OCI-M2 (cell line): ENCODE measurements around the gene CTRB1.

Experiments used
- DNase-seq: peaks from one replicate; lab custom pipeline; 2025; ENCODE audit not compliant: unreplicated experiment; lab: John Stamatoyannopoulos, UW

CTRB1 gene

GRCh38 chr16:75218256-75219076, at the start of gene CTRB1:
TSS of gene CTRB1 (plus strand) at chr16:75218988. CDS start at chr16:75219008, 20 bp downstream.
- no peak for DNase-seq

GRCh38 chr16:75169899-75170405, 48.8 kb upstream of the CTRB1 start:
- DNase-seq, result no peak

DNA sequence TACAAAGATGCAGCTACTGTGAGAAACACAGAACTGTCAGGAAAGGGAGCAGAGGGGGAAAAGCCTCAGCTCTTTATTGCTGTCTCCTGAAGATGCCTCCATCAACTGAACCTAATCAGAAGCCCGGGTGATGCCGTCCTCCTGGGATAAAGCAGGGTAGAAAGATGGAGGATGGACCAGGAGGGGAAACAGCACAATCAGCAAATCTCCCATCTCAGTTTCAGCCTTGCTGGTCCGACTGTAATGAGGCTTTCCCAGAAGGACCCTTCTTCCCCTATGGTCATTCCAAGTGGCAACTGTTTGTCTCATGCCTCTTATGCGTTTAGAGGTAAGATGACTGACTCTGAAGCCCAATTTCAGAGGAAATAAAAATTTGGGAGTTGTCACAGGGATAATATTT, 46.2 kb upstream of the CTRB1 start:
- DNase-seq, result no peak

- DNase-seq, result no peak
These were observed 43.7 kb upstream of the CTRB1 start for GRCh38 chr16:75175074-75175473.

- no peak for DNase-seq
These were observed 41.9 kb upstream of the CTRB1 start for GRCh38 chr16:75176926-75177325.

- DNase-seq, result no peak
These were observed 39.6 kb upstream of the CTRB1 start for GRCh38 chr16:75179208-75179607.

DNA sequence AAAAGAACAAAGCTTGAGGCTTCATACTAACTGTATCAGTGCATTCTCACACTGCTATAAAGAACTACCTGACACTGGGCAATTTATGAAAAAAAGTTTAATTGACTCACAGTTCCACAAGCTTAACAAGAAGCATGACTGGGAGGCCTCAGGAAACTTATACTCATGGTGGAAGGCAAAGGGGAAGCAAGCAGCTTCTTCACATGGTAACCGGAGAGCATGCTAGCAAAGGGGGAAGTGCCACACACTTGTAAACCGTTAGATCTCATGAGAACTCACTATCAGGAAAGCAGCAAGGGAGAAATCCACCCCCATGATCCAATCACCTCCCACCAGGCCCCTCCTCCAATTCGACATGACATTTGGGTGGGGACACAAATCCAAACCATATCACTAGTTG, 37.2 kb upstream of the CTRB1 start:
- no peak for DNase-seq

DNA sequence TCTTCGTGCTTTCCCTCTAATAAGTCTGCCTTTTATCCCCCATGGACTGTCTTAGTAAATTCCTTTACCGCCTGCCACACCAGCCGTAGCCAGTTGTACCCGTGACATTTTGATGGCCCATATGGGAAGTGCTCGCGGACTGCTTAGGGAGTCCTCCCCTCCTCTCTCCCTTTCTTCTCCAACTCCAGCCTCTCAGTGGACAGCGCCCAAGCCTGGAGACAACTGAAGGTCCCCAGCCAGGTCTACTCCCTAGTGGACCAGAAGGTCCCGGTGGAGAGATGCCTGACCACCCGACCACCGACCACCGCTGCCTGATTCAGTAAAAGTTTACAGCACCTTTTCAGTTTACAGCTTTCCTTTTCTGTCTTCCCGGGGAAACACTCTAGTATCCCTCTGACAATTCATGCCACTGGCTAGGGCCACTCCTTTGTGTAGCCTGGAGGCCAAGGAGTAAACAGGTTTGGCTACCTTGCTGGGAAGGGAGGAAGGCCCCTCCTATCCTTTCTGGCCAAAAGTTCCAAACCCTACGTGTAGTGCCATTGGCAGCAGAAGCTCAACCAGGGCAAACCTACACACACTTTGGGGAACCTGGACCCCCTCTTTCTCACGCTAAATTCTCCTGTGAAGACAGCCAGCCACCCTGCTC, 29.8 kb upstream of the CTRB1 start:
- no peak for DNase-seq

GRCh38 chr16:75189638-75190245, 29.0 kb upstream of the CTRB1 start:
- DNase-seq, result no peak

- DNase-seq, result no peak
These were observed 26.1 kb upstream of the CTRB1 start for GRCh38 chr16:75192606-75193264.

GRCh38 chr16:75193265-75193650, 25.5 kb upstream of the CTRB1 start:
- no peak for DNase-seq

DNA sequence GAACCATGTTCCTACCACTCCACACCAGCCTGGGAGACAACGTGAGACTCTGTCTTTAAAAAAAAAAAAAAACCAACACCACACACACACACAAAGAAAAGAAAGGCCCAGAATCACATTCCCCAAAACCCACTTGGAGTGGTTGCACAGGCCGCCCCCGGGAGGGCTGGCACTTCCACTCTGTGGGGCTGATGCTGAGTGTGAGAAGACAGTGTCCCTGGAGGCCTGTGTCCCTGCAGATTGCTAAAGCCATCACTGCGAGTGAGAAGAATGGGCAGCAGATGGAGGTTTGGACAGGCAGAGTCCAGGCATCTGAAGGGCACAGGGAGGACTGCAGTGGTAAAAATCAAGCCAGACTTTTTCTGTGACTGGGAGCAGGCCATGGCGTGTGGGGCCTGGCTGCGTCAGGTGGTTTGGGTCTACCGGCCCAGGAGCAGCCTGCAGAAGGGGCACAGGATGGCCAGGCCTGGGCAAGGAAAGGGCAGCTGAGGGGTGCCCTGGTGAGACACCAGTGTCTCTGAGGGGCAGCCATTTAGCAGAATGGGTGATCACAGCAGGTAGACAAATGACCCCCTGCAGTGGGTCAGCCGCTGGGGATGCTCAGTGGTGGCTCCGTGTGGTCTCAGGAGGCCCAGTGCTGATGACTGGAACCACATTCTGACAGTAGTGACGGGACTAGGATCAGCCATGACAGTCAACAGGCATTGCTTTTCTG, 24.9 kb upstream of the CTRB1 start:
- no peak for DNase-seq

DNA sequence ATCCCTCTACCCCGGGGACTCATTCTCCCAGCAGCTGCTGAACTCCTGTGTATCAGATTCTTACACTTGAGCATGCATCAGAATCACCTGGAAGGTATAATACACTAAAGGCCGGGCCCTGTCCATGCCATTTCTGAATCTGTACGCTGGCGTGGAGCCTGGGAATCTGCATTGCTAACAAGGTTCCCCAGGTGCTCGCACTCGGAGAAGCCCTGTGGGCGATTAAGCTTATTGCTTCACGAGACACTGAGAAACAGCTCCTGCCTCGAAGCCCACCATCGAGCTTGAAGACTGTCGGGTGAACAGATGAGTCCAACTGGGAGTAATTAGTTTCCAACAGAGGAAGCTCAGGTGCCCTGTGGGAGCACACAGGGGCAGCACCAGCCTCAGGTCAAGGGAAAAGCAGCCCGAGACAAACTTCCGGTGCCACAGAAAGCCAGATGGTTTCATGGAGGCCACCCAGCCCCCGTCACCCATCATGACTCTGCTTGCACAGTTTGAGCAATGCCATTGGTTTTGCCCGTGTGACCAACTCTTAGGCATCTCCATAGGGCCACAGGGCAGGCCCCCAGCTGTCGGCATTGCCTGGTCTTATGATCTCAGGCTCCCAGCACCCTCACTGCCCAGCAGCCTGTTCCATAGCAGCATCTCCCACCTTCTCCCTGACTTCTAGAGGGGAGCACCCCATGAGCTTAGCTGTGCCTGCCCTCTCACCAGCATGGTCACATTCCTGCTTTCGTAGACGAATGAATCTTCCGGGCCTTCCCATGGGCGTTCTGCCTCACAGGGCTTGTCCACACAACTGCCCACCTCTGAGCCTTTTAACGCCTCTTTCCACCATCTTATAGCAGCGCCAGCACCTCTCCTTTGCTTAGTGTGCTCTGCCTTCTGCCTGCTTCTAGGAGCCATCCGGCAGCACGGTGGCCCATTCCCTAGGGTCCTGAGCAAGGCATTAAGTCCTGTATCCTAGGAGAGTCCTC, 22.7 kb upstream of the CTRB1 start:
- DNase-seq, result no peak

GRCh38 chr16:75196836-75197235, 22.0 kb upstream of the CTRB1 start:
- no peak for DNase-seq

DNA sequence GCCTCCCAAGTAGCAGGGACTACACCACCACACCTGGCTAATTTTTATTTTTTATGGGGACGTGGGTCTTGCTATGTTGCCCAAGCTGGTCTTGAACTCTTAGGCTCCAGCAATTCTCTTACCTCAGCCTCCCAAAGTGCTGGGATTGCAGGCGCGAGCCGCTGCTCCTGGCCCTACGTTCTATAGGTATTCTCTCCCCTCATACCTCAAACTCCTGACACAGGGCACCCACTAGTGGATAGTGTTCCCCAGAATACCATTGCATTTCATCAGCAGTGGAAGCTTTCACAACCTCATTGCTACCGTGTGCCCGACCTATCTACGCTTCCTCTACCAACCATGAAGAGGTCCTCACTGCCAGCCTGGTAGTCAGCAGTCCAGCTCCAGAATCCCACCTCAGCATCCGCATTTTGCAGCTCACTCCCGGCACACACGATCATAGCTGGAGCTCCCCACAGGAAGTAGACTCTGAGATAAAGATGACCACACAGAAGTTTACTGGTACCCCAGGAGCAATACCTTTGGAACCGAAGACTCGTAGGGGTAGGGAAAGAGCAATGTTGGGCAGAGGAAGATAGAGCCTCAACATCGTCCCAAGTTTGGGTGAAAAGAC, 21.2 kb upstream of the CTRB1 start:
- DNase-seq, result no peak

- DNase-seq, result no peak
These were observed 20.6 kb upstream of the CTRB1 start for GRCh38 chr16:75198135-75198600.

GRCh38 chr16:75202069-75202590, 16.7 kb upstream of the CTRB1 start:
- DNase-seq, result no peak

GRCh38 chr16:75203096-75203495, 15.7 kb upstream of the CTRB1 start:
- no peak for DNase-seq
